NT2/D1 (cell line): ENCODE measurements around the gene IL16.

Source experiments
- SUZ12 ChIP-seq: IDR thresholded peaks from 2 replicates; pipeline ENCODE4 v1.6.1; 2011; ENCODE audit not compliant: insufficient read length, insufficient read depth; ENCODE audit errors: extremely low read depth
- YY1 ChIP-seq: IDR thresholded peaks from 2 replicates; pipeline ENCODE4 v1.6.1; 2011; ENCODE audit not compliant: insufficient read length, insufficient read depth

GRCh38 chr15:81213982-81214381 lies 17.3 kb downstream of the IL16 start:
- TF ChIP-seq SUZ12 (no peak), YY1 (no peak)
